AG04450 (cell line): ENCODE measurements around the gene CHMP4B. TPM values are rescaled to one million over a fixed set of nuclear protein-coding genes. Genes with fewer than 3 reads are reported as not detected.

Source experiments
- CTCF ChIA-PET: fragments of 300-600, 350-600 bp; formaldehyde crosslinking; extraction: SDS; loops from one replicate; lab custom pipeline; 2022; ENCODE audit warnings: antibody characterized with exemption, inconsistent platforms; lab: Charles Lee
- POLR2A ChIA-PET: fragments of 350-600 bp; formaldehyde crosslinking; extraction: SDS; loops from one replicate; lab custom pipeline; 2021; ENCODE audit warnings: antibody characterized with exemption, inconsistent platforms; lab: Yijun Ruan, JAX
- DNase-seq: peaks from one replicate; pipeline ENCODE4 v3.0.0-alpha.2; 2011; ENCODE audit warnings: low read depth, low spot score
- H3K27ac ChIP-seq: one replicate; pipeline ENCODE4 v1.5.1; 2012; ENCODE audit warnings: low read depth, low read length, control low read depth
- H3K27me3 ChIP-seq: one replicate; pipeline ENCODE4 v1.6.0; 2012; ENCODE audit warnings: low read length; ENCODE audit not compliant: control insufficient read depth, insufficient read depth
- H3K4me3 ChIP-seq: 2 replicates; pipeline ENCODE4 v1.5.1; 2011; ENCODE audit warnings: mild to moderate bottlenecking, low read depth, low read length, control low read depth
- H3K9me3 ChIP-seq: 2 replicates; pipeline ENCODE4 v1.5.1; 2012; ENCODE audit warnings: low read length; ENCODE audit not compliant: control insufficient read depth, insufficient read depth
- CTCF ChIP-seq: IDR thresholded peaks from 2 replicates; pipeline ENCODE4 v1.5.1; 2011; ENCODE audit warnings: low read depth, low read length, control low read depth, inconsistent platforms
- polyA plus RNA-seq: library from polyadenylated mRNA; depleted of rRNA; stranded (reverse); fragments of >200 nt; gene quantifications from 2 replicates; pipeline ENCODE4 v1.2.3, GENCODE V29; 2011

The CHMP4B gene
- polyA plus RNA-seq, 1 experiment = 97.4 TPM

- no peak for TF ChIP-seq CTCF
- H3K27me3 ChIP-seq = no peaks in the 10 kb centered on the region
- DNase-seq = peak; percentile 80
- ChIA-PET POLR2A (no interaction called here), CTCF (interaction anchor here (0.6 kb wide), 1 partner anchor 23 kb away, joined by 3 read pairs; no protein-coding TSS in a partner anchor)
- H3K4me3 ChIP-seq = no peak overlapping the region
- peak overlapping the region; percentile 65 for H3K27ac ChIP-seq
- H3K9me3 ChIP-seq = no peaks in the 10 kb centered on the region; the same call in 1 of the 2 replicates
These were observed 21.9 kb upstream of the CHMP4B start for GRCh38 chr20:33789109-33789857.

- POLR2A ChIA-PET = no interaction called here
- Histone ChIP-seq H3K4me3 (no peak overlapping the region), H3K27ac (no peak overlapping the region), H3K27me3 (no peaks in the 10 kb centered on the region), H3K9me3 (no peaks in the 10 kb centered on the region; the same call in 1 of the 2 replicates)
- no peak for DNase-seq
- CTCF ChIA-PET = interaction anchor here (0.6 kb wide), 1 partner anchor 23 kb away, joined by 3 read pairs; no protein-coding TSS in a partner anchor
- no peak for TF ChIP-seq CTCF
These were observed 21.3 kb upstream of the CHMP4B start for GRCh38 chr20:33789858-33790182.

- CTCF ChIA-PET = no interaction called here
- H3K4me3 ChIP-seq = no peak overlapping the region
- H3K27ac ChIP-seq = no peak overlapping the region
- no peak for DNase-seq
- no peaks in the 10 kb centered on the region; the same call in 1 of the 2 replicates for H3K9me3 ChIP-seq
- POLR2A ChIA-PET = no interaction called here
- TF ChIP-seq CTCF = no peak
- no peaks in the 10 kb centered on the region for H3K27me3 ChIP-seq
These were observed 20.6 kb upstream of the CHMP4B start for GRCh38 chr20:33790566-33790965.

- Histone ChIP-seq H3K4me3 (no peak overlapping the region), H3K27me3 (no peaks in the 10 kb centered on the region), H3K27ac (no peak overlapping the region), H3K9me3 (no peaks in the 10 kb centered on the region; the same call in 1 of the 2 replicates)
- CTCF ChIA-PET = interaction anchor here (1.1 to 1.2 kb wide), 2 partner anchors 27 to 51 kb away, joined by 3 to 4 read pairs; no protein-coding TSS in a partner anchor
- TF ChIP-seq CTCF = no peak
- DNase-seq = no peak
- POLR2A ChIA-PET = no interaction called here
These were observed 20.1 kb upstream of the CHMP4B start for GRCh38 chr20:33791021-33791420.

GRCh38 chr20:33791540-33791939 is 19.6 kb upstream of the CHMP4B start:
- POLR2A ChIA-PET = no interaction called here
- Histone ChIP-seq H3K4me3 (no peak overlapping the region), H3K27ac (no peak overlapping the region), H3K27me3 (no peaks in the 10 kb centered on the region), H3K9me3 (no peaks in the 10 kb centered on the region; the same call in 1 of the 2 replicates)
- TF ChIP-seq CTCF = no peak
- CTCF ChIA-PET = interaction anchor here (0.6 to 1.8 kb wide), 9 partner anchors 10 to 321 kb away, joined by 3 to 23 read pairs (median 3); no protein-coding TSS in a partner anchor
- no peak for DNase-seq
